ENCODE data around the gene AMER1.

DNA sequence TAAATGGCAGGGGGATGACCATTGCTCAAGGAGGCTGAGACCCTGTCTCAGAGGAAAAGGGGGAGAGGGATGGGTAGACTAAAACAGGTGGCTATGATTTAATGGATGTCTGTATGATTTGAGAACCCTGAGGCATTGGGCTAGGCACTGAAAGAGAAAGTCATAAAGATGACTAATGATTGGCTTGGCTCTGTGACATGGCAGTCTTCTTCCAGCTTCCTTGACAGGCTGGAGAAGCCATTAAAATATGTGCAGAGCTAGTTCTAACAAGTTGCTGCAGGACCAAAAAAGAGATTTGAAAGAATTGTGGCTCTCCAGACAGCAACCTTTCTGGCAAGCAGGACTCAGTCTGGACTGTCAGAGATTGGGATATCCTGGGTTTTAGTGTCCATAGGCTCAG is 53.6 kb downstream of the AMER1 start:
- TF ChIP-seq, protein P1, sequence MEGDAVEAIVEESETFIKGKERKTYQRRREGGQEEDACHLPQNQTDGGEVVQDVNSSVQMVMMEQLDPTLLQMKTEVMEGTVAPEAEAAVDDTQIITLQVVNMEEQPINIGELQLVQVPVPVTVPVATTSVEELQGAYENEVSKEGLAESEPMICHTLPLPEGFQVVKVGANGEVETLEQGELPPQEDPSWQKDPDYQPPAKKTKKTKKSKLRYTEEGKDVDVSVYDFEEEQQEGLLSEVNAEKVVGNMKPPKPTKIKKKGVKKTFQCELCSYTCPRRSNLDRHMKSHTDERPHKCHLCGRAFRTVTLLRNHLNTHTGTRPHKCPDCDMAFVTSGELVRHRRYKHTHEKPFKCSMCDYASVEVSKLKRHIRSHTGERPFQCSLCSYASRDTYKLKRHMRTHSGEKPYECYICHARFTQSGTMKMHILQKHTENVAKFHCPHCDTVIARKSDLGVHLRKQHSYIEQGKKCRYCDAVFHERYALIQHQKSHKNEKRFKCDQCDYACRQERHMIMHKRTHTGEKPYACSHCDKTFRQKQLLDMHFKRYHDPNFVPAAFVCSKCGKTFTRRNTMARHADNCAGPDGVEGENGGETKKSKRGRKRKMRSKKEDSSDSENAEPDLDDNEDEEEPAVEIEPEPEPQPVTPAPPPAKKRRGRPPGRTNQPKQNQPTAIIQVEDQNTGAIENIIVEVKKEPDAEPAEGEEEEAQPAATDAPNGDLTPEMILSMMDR (optimal IDR thresholded peaks at IDR 0.05 in 1 of 3, IDR thresholded peaks at IDR 0.05 in 1 of 3, conservative IDR thresholded peaks at IDR 0.05 in 1 of 3; ENCODE audit: extremely low read depth in 1 of 3, insufficient read depth in 2 of 3, low read length in 3 of 3): no peak
- TF ChIP-seq EZH2 (IDR thresholded peaks at IDR 0.05; ENCODE audit: low read length): no peak

All from keratinocyte (primary cell).